ENCODE measurements around the gene MYH2. TPM values are rescaled to one million over a fixed set of nuclear protein-coding genes. Genes with fewer than 3 reads are reported as not detected.
"Not testable (repeated sequence)": the region's sequence is repeated elsewhere in the genome, so short reads cannot be mapped to it uniquely, and the experiment has no call there.

Gene MYH2
- polyA plus RNA-seq, 1 experiment = 0.34 TPM

DNA sequence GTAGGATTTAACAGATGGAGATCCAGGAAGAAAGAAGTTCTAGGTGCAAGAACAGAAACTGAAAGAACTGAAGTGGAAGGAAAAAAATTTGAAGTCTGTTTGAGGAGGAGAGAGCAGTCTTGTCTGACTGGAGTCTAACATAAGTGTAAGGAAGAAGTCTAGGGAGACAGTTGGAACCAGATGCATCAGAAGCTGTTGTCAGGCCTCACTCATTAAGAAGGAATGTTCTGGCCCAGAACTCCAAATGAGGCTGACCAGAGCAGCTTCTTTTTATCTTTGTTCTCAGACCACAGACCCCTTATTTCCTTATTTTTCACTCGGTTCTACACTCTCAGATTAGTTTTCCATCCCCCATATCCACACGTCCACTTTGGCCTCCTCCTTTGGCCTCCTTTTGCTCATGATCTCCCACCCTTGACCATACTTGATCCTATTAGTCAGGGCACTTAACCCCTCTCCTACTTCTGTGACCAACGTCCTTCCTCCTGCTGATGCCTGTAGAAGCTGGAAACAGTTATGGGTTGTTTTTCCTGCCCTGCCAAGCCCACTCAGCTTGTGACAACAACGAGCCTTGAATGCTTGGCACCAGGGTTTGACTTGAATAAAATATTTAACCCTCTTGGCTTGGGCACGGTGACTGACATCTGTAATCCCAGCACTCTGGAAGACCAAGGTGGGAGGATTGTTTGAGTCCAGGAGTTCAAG lies 7.0 kb upstream of the MYH2 start:
- H3K4me3 ChIP-seq (ENCODE audit: low read depth, low read length) = no peak overlapping the region
- TF ChIP-seq, protein P1, sequence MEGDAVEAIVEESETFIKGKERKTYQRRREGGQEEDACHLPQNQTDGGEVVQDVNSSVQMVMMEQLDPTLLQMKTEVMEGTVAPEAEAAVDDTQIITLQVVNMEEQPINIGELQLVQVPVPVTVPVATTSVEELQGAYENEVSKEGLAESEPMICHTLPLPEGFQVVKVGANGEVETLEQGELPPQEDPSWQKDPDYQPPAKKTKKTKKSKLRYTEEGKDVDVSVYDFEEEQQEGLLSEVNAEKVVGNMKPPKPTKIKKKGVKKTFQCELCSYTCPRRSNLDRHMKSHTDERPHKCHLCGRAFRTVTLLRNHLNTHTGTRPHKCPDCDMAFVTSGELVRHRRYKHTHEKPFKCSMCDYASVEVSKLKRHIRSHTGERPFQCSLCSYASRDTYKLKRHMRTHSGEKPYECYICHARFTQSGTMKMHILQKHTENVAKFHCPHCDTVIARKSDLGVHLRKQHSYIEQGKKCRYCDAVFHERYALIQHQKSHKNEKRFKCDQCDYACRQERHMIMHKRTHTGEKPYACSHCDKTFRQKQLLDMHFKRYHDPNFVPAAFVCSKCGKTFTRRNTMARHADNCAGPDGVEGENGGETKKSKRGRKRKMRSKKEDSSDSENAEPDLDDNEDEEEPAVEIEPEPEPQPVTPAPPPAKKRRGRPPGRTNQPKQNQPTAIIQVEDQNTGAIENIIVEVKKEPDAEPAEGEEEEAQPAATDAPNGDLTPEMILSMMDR (IDR thresholded peaks at IDR 0.05; ENCODE audit: insufficient read depth, low read depth, low read length) = no peak
- DNase-seq (ENCODE audit: low read depth) = no peak
- ChIA-PET POLR2A (no interaction called here), CTCF (interaction anchor here (1.6 kb wide), 1 partner anchor 16 kb away, joined by 3 read pairs; no protein-coding TSS in a partner anchor)
- H3K27me3 ChIP-seq (ENCODE audit: control insufficient read depth, insufficient read depth, low read length) = no peaks in the 10 kb centered on the region
- H3K36me3 ChIP-seq (ENCODE audit: control insufficient read depth, insufficient read depth, low read length) = no peaks in the 10 kb centered on the region

GRCh38 chr17:10550014-10550413 lies 556 bp upstream of the MYH2 start:
- ChIA-PET POLR2A (no interaction called here), CTCF (no interaction called here)
- no peak overlapping the region for H3K4me3 ChIP-seq (ENCODE audit: low read depth, low read length)
- H3K27me3 ChIP-seq (ENCODE audit: control insufficient read depth, insufficient read depth, low read length) = no peaks in the 10 kb centered on the region
- H3K36me3 ChIP-seq (ENCODE audit: control insufficient read depth, insufficient read depth, low read length) = no peaks in the 10 kb centered on the region
- TF ChIP-seq, protein P1 (IDR thresholded peaks at IDR 0.05; ENCODE audit: insufficient read depth, low read depth, low read length) = no peak
- DNase-seq (ENCODE audit: low read depth) = no peak

DNA sequence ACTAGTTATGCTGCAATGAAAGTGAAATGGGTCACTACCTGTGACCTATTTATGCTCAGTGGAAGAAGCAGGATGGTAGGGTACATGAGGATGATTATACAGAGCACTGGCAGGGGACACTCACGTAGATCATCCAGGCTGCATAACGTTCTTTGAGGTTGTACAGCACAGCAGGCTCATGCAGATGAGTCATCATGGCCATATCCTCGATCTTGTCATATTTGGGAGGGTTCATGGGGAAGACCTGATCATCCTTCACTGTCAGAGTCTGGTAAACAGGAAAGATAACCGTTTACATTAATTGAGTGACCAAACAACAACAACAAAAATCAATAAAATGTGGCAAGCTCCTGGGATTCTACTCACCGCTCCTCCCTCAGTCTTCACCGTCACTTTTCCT lies 2.1 kb downstream of the MYH2 start:
- Histone ChIP-seq H3K4me3 (ENCODE audit: low read depth, low read length) (no peak overlapping the region), H3K36me3 (ENCODE audit: control insufficient read depth, insufficient read depth, low read length) (no peaks in the 10 kb centered on the region), H3K27me3 (ENCODE audit: control insufficient read depth, insufficient read depth, low read length) (no peaks in the 10 kb centered on the region)
- POLR2A ChIA-PET = no interaction called here
- TF ChIP-seq, protein P1 (IDR thresholded peaks at IDR 0.05; ENCODE audit: insufficient read depth, low read depth, low read length) = no peak
- CTCF ChIA-PET = no interaction called here
- no peak for DNase-seq (ENCODE audit: low read depth)

DNA sequence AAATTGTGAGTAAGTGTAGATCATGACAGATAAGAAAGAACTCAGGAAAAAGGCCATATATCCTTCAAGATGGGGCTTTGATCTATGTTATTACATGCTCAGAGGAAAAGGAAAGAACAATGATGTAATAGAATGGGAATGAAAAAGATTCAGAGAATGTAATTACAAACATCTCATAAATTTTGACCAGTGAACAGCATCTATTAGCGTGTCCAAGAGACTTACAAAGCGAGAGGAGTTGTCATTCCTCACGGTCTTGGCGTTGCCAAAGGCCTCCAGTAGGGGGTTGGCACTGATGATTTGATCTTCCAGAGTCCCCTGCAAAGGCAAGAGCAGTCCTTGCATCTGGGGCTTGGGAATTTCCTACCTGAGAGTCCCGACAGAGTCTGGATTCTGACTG lies 6.0 kb downstream of the MYH2 start:
- H3K4me3 ChIP-seq (ENCODE audit: low read depth, low read length); H3K36me3 ChIP-seq (ENCODE audit: control insufficient read depth, insufficient read depth, low read length); H3K27me3 ChIP-seq (ENCODE audit: control insufficient read depth, insufficient read depth, low read length); POLR2A ChIA-PET: not testable (repeated sequence)
- CTCF ChIA-PET = interaction anchor here (1.1 kb wide), 1 partner anchor 71 kb away, joined by 4 read pairs; no protein-coding TSS in a partner anchor
- peak; percentile 46 for DNase-seq (ENCODE audit: low read depth)

GRCh38 chr17:10541179-10541578 lies 8.3 kb downstream of the MYH2 start:
- CTCF ChIA-PET; H3K4me3 ChIP-seq (ENCODE audit: low read depth, low read length); POLR2A ChIA-PET; DNase-seq (ENCODE audit: low read depth); H3K36me3 ChIP-seq (ENCODE audit: control insufficient read depth, insufficient read depth, low read length); H3K27me3 ChIP-seq (ENCODE audit: control insufficient read depth, insufficient read depth, low read length): not testable (repeated sequence)

GRCh38 chr17:10532026-10532425 lies 17.4 kb downstream of the MYH2 start:
- no peak for DNase-seq (ENCODE audit: low read depth)
- TF ChIP-seq, protein P1 (IDR thresholded peaks at IDR 0.05; ENCODE audit: insufficient read depth, low read depth, low read length) = no peak
- H3K4me3 ChIP-seq (ENCODE audit: low read depth, low read length) = no peak overlapping the region

More at GRCh38 chr17:10532026-10532425, 17.4 kb downstream of the MYH2 start:
- Histone ChIP-seq H3K27me3 (ENCODE audit: control insufficient read depth, insufficient read depth, low read length) (no peaks in the 10 kb centered on the region), H3K36me3 (ENCODE audit: control insufficient read depth, insufficient read depth, low read length) (no peaks in the 10 kb centered on the region)
- POLR2A ChIA-PET = no interaction called here
- CTCF ChIA-PET = no interaction called here

All from BJ (cell line).